GM18907 (cell line): Measurements from ENCODE around the gene SSPN.
"Not testable (repeated sequence)": the region's sequence is repeated elsewhere in the genome, so short reads cannot be mapped to it uniquely, and the experiment has no call there.

Experiments used
- ATAC-seq: cut with Tn5 transposase; IDR thresholded peaks from one replicate; pipeline ENCODE4 v1.9.1; 2021; ENCODE audit warnings: mild to moderate bottlenecking, moderate library complexity; ENCODE audit not compliant: unreplicated experiment

Gene SSPN

DNA sequence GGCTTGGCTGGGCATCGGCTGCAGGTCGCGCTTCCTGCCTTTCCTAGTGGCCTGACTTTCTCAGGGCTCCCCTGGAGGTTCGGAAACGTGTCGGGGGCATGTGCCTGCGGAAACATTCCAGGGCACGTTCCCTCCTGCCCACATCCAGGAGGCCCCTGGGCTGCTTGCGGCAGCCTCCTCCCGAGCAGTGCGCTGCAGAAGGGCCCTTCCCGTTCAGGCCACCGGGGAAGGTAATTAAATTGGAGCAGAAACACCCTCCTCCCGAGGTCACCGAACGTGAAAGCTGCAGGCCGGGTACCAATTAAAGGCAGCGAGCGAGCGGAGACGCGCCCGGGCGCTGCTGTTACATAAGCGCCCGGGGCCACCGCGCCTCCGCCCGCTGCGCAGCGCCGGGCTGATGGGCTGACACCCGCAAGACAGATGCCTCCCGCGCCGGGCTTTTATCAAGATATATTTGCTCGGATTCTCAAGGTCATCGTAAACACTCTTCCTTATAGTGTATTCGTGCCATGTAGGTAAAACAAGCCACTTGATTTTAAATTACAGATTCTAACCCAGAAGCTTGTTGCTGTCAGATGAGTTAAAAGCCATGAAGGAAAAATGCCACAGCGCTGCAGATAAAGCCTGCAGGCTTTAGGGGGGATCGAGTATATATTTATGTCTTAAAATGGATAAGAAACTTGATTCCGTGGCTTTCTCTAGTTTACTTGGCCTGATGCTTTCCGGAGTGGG, 31.4 kb downstream of the SSPN start:
- no peak for ATAC-seq

DNA sequence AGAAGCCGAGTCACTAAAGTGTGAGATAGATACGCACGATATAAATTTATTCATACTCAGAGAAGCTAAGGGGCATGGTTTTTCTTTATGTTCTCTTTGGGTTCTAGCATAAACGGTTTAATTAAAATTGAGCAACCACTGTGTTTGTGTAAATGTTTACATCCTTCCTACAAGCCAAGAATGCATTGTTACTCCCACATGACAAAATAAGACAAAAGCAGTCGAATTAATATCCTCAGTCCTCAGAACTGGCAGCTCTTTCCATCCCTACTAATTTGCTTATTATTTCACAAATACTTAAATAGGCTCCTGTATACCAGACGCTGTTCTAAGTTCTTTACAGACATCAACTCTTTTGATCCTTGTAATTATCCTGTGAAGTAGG, 32.0 kb downstream of the SSPN start:
- ATAC-seq, result no peak

DNA sequence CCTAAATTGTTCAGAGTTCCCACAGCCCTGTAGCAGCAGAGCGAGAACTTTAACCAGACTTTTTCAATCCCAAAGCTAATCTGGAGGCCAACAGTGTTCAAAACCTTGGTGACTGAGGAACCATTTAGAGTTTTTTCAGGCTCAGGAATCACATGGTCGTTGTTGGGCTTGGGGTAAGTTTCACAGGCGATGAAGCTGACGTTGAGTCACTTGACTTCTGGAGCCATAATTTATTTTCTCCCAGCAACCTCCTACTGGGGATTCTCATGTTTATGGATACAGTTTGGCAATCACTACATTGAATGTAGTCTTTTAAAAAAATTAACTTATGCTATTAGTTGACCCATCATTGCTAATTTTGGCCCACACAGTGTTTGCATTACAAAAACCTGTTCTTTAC, 34.5 kb downstream of the SSPN start:
- no peak for ATAC-seq

DNA sequence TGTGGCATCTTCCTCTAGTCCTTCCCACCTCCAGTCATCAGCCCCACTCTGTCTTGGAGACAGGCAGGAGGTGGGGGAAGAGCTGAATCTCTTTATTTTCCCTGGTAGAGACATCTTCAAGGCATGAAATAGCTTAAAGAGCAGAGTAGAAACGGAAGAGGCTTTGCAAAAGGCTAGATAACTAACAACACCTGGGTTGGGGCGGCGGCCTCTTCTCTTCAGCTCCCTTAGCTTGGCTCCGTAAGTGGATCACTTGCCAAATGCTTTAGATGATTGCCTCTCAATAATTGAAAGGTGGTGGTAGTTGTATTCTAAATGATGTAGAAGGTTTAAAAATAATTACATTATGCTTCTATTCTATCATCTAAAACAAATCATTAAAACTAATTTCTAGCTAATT, 36.1 kb downstream of the SSPN start:
- ATAC-seq, result no peak

DNA sequence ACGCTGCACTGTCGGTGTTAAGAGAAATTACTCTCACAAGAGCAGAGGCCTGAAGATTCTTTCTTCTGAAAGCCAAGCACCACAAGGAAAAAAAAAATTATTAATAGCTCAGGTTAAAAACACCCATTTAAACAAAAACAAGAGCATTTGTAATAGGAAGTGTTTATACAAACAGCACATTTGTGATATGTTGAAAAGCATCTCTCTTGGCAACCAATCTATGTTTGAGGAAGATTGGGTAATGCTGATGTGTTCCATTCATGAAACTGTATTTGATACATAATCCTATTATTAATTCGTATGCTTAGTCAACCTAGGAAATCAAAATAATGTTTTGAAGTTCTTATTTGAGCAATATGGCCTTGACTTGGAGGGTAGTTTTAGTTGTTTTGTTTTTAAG, 36.5 kb downstream of the SSPN start:
- no peak for ATAC-seq

DNA sequence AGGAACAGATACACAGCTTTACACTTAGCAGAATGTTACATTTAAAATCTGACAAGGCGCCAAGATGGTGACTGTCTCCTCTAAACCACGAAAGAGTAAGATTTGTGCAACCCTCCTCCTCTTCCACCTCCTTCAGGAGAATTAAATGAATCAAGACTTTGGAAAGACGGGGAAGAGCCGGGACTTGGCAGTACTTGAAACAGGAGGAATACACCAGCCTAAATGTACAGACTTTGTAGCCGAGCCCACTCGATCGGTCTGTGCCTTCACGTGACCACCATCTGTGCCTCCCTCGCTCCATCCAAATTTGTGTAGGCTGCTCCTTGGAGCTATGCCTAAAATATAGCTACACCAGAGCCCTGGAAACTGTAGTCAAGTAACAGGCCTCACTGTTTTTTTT, 38.3 kb downstream of the SSPN start:
- no peak for ATAC-seq

DNA sequence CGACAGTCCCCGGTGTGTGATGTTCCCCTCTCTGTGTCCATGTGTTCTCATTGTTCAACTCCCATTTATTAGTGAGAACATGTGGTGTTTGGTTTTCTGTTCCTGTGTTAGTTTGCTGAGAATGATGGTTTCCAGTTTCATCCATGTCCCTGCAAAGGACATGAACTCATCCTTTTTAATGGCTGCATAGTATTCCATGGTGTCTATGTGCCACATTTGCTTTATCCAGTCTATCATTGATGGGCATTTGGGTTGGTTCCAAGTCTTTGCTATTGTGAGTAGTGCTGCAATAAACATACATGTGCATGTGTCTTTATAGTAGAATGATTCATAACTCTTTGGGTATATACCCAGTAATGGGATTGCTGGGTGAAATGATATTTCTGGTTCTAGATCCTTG, 40.1 kb downstream of the SSPN start:
- not testable (repeated sequence) for ATAC-seq

DNA sequence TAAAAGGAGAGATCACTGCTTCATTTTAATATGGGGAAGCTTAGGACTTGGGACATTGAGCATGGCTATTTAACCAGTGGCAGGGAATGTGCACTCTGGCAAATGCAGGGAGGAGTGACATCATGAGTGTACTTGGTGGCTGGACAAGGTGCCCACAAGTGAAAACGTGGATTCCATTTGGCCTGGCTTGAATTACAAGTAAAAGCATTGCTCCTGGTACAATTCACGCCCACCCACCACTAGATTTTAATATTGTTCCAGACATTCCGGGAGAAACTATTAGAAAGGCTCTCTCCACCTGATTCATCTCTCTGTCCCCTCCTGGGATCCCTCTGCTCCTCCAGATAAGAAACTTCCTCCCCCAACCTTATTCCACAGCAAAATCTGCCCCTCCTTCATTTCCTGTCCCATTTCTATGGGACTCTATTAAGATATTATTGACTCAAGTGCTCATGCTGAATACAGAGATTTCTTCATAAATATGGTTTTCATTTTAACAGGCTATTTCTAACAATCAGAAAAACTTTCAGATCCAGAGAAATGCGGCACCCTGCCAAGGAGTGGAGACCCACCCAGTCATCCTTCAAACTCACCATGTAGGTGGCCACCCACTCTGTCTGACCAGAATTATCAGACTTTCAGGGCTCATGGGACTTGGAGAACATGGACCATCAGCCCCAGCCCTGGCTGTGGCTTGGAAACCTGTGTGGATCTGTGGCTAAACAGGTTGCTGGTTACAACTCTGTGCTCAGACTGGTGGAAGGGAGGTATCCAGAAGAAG, 43.2 kb downstream of the SSPN start:
- ATAC-seq, result no peak

DNA sequence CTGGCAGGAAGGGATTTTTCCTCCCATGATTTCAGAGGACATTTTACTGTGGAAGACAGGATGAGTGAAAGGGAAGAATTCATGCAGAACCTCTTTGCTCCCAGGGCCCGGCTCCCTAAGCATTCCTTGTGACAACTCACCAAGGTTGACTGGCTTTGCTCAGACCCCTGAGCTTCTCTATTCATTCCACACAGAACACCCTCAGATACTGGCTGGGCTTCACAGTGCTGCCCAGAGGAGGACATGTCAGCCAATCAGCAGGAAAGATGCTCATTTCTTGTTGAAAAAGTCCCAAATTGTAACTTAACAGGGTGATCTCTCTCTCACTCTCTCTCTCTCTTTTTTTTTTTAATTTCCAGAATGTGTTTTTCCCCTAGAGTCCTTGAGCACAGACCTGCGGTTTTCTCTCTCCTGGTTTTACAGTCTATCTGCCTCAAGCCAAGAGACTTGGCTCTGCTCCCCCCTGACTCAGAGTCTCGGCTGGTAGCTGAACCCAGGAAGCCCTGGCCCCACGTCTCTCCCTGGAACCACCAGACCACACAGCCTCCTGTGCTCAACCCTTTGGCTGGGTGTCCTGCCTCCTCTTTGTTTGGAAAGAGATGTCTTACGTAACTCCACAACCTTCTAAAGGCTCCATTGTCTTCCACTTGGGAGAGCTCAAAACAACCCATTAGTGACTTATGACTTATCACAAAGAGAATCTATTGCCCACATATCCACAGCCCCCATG, 43.9 kb downstream of the SSPN start:
- ATAC-seq, result no peak

DNA sequence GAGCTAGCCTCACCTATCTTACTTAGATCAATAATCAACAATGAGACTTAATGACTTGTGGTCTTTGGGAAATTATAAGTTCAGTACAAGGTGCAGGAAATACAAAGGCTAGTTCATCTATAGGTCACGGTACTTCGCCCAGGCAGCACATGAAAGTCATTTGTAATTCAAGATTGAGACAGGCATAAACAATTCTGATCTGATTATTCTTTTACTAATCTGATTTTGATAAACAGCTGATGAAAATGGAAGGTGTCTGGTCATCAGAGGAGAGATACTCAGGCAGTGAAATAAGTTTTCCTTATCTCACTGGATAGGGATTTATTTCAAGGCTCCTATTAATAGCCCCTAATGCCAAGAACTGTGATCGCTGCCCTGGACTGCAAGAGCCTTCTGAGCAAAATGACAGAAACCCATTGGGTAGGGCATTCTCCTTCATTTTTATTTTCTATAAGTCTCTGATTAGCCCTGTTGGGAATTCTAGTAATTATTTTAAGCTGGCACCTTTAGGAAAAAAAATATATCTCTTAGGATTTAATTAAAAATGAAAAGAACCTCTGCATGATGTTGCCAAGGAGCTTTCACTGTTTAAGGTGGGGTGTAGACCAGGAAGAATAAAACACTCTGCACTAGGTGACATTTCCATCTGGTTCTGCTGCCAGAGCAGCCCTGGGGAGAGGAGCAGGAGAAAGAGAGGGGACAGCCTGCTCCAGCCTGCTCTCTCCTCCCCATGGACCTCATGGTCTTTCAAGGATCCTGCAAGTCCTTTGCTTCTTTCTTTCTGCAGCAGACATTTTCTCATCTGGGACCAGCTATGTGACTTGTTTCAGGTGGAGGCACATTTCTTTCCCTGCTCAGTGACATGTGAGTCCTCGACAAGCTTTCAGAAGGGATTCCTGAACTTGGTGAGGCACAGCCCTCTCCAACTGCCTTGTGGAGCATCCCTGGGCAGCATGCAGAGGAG, 44.8 kb downstream of the SSPN start:
- ATAC-seq, result no peak

DNA sequence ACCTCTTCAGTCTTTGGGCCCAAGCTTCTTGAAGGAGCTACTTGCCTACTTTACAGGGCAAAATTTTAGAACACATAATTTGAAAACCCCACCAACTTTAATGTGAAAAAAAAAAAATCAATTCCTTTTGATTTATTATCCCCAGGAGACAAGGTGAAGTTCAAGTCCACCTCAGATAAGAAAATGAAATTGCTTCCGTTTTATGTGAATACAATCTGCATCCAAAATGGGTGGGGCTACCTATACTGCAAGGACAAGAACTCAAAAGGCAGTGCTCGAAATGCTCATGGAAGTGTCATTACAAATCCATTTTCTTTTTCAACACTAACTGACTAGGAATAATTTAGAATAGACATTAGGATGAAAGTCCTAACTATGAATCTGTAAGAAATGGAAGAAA, 45.7 kb downstream of the SSPN start:
- ATAC-seq, result no peak

DNA sequence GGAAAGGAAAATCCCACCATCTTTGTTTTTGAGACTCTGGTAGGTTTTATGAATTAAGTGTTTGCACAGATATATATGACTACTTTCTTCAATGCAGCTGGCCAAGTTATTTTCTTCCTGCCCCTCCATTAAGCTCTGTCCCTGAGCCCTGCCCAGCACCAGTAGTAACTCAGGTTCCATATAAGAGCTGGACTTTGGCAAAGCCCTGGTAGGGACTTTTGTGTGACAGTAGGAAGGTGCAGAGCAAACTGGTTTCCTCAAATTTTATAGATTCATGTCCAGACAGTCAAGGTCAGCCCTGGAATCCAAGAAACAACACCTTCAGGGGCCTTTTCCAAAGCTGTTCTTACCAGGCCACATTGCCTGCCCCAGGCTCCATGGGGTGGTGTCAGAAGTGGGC, 47.3 kb downstream of the SSPN start:
- no peak for ATAC-seq

DNA sequence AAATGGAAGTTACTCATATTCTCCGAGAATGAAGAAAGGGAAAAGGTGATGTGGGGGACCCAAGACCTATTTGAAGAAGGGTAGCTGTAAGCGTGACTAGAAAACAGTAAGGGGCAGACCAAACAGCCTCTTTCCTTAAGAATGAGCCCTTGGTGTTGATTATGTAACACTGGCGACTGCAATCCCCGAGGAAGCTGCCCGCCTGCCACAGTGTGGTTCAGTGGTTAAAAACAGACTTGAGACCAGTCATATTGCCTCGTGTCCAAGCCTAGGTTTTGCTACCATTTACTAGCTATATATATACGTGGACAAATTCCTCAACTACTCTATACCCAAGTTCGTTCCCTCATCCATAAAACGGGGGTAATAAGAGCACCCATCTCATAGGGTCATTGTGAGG, 49.1 kb downstream of the SSPN start:
- ATAC-seq, result no peak

DNA sequence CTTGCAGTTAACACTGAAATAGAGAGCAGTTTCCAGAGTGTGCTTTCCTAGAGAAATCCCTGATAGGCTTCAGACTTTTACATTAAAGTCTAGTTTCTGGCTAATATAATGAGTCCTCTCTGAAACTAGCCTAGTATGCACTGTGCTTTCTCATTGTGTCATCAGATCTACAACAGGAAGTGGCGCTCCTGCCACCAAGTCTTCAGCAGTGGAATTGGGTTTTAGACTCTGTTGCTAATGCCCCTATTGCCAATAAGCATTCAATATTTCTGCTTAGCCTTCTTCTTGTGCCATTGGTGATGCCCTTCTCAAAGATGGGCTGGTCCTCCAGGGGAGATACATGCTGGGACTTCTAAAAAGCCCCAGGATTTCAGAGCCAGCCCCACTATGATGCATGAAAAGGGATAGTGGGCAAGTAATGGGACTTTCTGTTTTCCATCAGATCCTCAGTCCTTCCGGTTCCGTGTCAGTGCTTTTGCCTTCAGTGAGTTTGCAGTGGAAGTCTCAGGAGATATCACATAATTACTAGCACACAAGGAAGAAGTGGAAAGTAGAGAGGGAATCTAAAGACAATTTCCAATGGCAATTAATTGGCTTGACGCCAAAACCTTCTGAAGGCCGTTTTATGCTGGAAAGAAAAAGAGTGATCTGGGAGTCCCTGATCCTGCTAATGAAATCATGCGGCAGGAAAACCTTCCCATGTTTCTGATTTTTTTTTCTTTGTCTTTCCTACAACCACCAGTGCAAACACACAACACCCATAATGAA, 50.0 kb downstream of the SSPN start:
- no peak for ATAC-seq

DNA sequence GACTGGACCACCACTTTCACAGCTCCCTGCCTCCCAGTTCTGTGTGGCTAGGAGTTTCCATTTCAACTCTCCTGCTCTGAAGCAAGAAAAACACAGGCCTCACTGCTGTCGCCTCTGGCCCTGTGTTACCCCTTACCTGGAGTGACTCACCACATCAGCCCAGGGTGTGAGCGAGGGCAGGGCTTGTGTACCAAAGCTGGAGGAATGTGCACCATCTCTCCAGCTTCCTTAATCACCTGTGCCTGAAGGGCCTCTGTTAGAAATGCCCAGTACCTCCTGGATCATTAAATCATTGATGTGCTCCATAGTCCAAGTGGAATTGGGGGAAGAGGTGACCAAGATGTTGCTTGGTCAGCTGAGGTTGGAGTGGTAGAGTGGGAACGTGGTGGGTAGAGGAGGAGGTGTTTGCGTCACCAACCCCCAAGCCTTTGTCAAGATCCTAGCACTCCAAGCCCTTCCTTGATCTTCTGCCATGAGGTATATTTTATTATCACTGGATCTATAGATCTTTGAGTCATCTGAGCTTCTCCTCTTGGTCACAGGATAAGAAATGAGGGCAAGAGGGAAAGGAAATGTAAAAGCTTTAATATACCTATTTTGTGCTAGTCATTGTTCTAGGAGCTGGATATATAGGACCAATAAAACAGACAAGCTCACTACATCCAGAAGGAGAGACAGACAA, 51.3 kb downstream of the SSPN start:
- no peak for ATAC-seq

DNA sequence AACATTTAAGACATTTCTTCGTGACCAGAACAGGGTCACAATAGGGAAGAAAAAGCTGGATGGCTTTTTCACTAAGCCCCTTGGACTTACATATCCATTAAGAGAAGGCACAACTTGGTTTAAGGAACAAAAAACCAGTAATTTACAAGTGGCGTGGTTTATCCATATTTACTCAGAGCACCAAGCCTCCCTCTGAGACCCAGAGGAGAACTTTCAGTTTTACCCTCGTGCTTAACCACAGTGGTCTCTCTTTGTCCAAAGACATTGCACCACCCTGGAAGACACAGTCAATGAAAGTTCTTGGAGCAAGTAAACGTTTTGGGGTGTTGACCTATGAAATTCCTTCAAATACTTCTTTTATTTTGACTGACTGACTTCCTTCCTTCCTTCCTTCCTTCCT, 52.5 kb downstream of the SSPN start:
- no peak for ATAC-seq

DNA sequence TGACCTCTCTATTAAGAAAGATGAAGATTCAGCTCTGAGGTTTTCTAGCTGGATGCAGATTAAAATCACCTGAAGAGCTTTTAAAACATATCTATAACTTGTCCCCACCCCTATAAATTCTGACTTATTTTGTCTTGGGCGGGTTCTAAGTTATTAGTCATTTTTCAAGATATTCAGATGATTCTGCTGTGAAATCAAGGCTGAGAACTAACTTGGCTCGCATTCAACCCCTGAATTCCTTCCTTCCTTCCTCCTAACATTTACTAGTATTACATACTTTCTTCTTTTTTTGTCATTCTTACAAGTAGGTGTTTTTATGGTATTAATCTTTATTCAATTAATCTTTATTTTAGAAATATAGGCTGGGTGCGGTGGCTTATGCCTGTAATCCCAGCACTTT, 55.4 kb downstream of the SSPN start:
- no peak for ATAC-seq

DNA sequence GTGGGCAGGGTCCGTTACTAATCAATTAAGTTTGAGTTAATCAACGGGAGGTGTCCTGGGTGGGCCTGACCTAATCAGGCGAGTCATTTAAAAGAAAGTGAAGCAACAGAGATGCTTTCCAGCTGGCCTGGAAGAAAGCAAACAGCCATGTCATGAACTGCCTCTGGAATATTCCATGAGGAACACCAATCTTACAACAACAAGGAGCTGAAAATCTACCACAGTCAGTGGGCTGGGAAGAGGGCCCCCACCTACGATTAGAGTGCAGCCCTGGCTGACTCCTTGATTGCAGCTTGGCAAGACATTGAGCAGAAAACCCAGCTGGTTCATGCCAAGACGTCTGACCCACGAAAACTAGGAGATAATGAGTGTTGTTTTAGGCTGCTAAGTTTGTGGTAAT, 56.2 kb downstream of the SSPN start:
- ATAC-seq, result no peak

DNA sequence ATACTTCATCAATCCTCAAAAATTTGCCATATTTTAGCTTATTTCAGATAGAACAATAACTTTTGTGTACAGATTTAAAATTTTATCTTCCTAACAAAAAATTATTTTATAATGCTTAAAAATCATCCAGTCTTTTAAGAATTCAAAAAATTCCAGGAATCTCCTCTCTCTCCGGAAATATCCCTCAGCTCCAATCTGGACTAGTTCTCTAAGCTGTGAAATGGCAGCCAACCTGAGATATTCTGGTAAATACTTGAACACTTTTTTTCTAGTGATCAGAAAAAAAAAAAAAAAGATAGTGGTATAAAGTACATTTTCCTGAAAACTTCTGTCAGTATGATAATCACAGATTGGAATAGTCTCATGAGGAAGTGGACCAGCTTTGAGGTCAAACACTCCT, 57.6 kb downstream of the SSPN start:
- ATAC-seq, result no peak
